Astrocyte of the cerebellum (primary cell): Measurements from ENCODE around the gene C2orf42.
"Not testable (repeated sequence)": the region's sequence is repeated elsewhere in the genome, so short reads cannot be mapped to it uniquely, and the experiment has no call there.

ENCODE experiments used
- DNase-seq: peaks from one replicate; pipeline ENCODE4 v3.0.0-alpha.2; 2011; ENCODE audit warnings: low read depth
- H3K4me3 ChIP-seq: 2 replicates; pipeline ENCODE4 v1.5.1; 2011; ENCODE audit warnings: mild to moderate bottlenecking, low read depth, low read length, moderate library complexity
- CTCF ChIP-seq: IDR thresholded peaks from 2 replicates; pipeline ENCODE4 v1.5.1; 2012; ENCODE audit warnings: low read length, low read depth, moderate library complexity, mild to moderate bottlenecking; ENCODE audit errors: missing control alignments
- in situ Hi-C: cut with HindIII; loops from 2 replicates; pipeline ENCODE4 v1.10.0; 2017; ENCODE audit warnings: low sequenced_read_pairs

C2orf42 gene

DNA sequence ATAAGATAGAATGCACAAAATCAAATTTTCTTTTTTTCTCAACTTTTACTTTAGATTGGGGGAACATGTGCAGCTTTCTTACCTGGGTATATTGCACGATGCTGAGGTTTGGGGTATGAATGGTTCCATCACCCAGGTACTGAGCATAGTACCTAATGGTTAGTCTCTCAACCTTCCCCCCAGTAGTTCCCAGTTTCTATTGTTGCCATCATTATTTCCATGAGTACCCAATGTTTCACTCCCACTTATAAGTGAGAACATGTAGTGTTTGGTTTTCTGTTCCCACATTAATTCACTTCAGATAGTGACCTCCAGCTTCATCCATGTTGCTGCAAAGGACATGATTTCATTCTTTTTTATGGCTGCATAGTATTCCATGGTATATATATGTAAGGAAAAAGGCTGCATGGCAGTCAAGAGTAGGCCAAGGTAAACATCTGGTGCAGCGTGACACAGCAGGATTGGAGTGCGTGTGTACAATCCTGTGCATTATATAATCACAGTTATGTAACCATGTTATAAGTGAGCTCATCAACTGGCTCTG lies 10.5 kb upstream of the C2orf42 start:
- no peak for TF ChIP-seq CTCF
- no peak for DNase-seq
- H3K4me3 ChIP-seq, result no peak overlapping the region
- in situ Hi-C loops, result no loop called here

DNA sequence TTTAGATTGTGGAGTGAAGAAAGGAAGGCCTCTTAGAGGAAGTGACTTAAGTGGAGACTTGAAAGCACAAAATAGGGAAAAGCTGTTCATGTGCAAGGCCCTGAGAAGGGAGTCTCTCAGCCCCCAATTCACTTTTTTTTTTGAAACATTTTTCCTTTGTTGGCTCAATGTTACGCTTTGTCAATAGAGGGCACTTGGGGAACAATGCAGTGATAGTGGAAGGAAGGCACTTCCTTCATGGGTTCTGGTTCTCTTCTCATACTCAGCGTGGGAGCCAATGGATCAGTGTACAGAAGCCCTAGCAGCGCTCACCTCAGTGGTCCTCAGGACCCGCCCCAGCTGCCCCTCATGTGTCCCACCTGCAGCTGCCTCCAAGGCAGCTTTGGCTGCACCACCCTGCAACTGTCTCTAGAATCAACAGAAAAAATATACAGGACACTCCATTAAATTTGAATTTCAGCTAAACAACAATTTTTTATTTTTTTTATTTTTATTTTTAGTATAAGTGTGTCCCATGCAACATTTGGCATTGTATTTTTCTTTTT lies 8.6 kb upstream of the C2orf42 start:
- in situ Hi-C loops, result no loop called here
- no peak for TF ChIP-seq CTCF
- DNase-seq, result no peak
- H3K4me3 ChIP-seq, result no peak overlapping the region

- in situ Hi-C loops, result no loop called here
- no peak overlapping the region for H3K4me3 ChIP-seq
- no peak for DNase-seq
- TF ChIP-seq CTCF, result no peak
Observed at GRCh38 chr2:70192516-70192915, 1.7 kb upstream of the C2orf42 start.

DNA sequence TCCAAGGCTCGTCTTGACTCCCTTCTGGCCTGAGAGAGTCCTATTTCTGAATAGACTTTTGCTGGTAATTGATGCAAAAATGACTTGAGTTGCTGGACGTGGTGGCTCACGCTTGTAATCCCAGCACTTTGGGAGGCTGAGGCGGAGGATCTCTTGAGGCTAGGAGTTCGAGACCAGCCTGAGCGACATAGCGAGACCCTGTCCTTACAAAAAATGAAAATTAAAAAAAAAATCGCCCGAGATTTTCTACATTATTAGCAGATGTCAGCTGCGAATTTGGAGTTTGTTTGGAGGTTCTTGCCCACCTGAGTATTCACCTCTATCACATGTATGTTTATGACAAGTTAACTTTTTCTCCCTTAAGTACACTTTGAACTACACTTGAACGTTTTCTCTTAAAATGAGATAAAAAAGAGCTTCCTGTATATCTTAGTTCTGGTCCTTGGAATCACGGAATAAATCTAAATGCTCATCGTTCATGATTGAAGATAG lies 471 bp upstream of the C2orf42 start:
- DNase-seq, result no peak
- H3K4me3 ChIP-seq, result peak overlapping the region; percentile 79
- in situ Hi-C loops, result no loop called here
- TF ChIP-seq CTCF, result no peak

DNA sequence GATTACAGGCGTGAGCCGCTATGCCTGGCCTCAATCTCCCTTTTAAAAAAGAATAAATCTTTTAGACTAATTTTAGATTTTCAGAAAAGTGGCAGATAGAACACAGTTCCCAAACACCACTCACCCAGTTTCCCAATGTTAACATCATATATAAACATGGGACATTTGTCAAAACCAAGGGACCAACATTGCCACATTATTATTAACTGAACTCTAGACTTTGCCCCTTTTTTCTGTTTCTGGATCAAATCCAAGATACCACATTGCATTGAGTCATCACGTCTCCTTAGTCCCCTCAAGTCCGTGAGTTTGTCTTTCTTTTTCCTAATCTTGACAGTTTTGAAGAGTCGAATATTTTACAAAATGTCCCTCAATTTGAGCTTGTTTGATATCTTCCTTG lies 2.4 kb downstream of the C2orf42 start:
- in situ Hi-C loops, result no loop called here
- H3K4me3 ChIP-seq, result no peak overlapping the region
- no peak for DNase-seq

GRCh38 chr2:70187170-70187569 lies 3.6 kb downstream of the C2orf42 start:
- in situ Hi-C loops, DNase-seq, H3K4me3 ChIP-seq: not testable (repeated sequence)

More for the DNA sequence above, 2.4 kb downstream of the C2orf42 start:
- TF ChIP-seq CTCF, result no peak

DNA sequence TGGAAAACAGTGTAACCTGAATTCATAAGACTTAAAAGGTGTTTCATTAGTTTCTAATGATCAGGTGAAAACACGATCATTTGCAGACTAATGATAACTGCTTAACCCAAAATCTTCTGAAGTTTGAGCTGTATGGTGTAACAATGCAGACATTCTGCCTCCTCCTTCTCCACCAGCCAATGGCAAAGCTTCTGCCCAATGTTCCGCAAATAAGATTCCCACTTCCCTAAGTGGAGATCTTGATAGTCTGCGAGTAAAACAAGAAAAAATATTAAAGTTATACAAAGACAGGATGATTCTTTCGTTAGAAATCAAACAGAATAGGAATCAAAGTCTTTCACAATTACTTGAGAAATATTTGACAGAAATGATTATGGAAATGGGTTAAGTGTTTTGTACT lies 8.1 kb downstream of the C2orf42 start:
- TF ChIP-seq CTCF, result no peak
- no peak overlapping the region for H3K4me3 ChIP-seq
- no peak for DNase-seq
- in situ Hi-C loops, result no loop called here
